T47D (cell line): ENCODE measurements around the gene DAZAP1.
A peak's percentile ranks its signal among the peaks of the same experiment; 100 is the strongest.

Source experiments
- DNase-seq, 2 experiments: peaks; one replicate each; pipeline versions ENCODE4 v3.0.0 to v3.0.0-alpha.2; 2011 to 2012; ENCODE audit warnings: low read depth in 1 of 2, low spot score in 1 of 2
- JUND ChIP-seq: IDR thresholded peaks from 2 replicates; pipeline ENCODE4 v1.6.1; 2012; ENCODE audit warnings: low read depth
- in situ Hi-C: cut with HindIII; loops from 2 replicates; pipeline ENCODE4 v1.10.0; 2016; ENCODE audit warnings: low sequenced_read_pairs, low pct_unique_long_range_greater_than_20kb

Gene DAZAP1

DNA sequence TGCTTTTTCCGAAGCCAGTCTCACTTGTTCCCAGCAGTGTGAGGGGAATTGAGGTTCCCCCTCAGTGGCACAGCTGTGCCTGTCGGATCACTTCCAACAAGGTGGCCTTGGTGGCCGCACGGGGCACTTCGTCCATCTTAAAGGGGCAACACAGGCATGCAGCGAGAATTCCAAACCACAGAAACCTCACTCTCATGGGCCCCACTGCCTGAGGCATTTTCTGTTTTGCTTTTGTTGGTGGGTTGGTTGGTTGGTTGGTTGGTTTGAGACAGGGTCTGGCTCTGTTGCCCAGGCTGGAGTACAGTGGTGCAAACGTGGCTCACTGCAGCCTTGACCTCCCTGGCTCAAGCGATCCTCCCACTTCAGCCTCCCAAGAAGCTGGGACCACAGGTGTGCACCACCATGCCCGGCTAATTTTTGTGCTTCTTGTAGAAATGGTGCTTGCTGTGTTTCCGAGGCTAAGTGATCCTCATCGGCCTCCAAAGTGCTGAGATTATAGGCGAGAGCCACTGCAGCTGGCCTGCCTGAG is 27.4 kb upstream of the DAZAP1 start:
- in situ Hi-C loops: no loop called here
- DNase-seq: no peak
- no peak for TF ChIP-seq JUND

DNA sequence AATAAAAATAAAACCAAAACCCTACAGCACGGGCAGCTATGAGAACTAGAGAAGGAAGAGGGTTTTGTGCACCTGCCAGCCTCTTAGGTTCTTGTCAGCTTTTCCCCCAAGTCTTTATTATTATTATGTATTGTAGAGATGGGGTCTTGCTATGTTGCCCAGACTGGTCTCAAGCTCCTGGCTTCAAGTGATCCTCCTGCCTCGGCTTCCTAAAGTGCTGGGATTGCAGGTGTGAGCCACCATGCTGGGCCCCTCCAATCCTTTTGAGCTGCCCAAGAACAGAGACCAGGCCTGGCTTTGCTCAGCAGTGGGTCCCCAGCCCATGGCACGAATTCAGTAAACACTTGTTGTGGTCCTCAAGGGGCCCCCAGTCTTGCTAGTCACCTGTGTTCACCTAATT is 25.1 kb upstream of the DAZAP1 start:
- no peak for DNase-seq
- TF ChIP-seq JUND: no peak
- in situ Hi-C loops: no loop called here

DNA sequence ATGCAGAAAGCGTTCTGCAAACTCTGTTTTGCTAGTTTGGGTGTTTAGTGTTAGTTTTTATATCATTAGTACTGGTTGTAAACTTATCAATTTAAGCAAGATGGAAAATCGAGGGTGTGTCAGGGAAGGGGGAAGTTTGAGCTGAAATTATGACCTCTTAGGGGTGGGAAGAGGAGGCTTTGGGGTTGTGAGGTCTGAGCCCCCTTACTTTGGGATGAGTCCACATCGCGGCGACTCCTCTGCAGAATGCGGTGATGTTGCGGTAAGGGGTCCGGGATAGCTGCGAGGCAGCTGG is 24.4 kb upstream of the DAZAP1 start:
- in situ Hi-C loops: no loop called here
- no peak for DNase-seq
- no peak for TF ChIP-seq JUND

DNA sequence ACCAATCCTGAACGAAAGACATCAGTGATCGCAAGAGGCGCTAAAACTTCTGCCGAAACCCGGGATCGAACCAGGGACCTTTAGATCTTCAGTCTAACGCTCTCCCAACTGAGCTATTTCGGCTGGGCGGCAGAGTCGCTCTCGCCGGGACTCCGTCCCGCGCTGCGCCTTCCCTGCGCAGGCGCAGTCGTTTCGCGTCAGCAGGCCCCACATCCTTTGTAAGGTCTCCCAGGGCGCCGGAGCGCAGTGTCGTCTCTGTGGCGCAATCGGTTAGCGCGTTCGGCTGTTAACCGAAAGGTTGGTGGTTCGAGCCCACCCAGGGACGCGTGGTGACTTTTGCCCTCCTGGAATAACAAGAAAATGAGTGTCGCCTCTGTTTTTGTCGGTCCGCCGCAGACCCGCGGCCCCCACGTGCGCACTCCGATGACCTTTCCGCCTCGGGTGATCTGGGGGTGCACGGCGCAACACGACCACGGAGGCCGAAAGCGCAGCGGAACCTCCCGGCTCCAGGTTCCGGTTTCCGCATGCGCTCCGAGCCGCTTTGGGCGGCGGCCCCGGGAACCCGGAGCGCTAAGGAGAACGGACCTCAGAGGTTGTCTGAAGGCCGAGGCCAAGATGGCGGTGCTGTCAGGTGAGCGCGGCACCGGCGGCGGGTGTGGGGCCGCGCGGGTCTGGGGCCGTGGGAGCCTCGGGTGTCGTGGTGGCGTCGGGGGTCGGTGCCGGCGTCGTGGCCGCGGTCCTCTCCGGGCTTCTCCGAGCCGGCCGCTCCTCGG is 23.9 kb upstream of the DAZAP1 start, which contains the start of gene NDUFS7:
Gene NDUFS7 (plus strand): TSS at position 596 of the 773 bp plus-strand sequence. CDS start 20 bp downstream, at position 616.
- DNase-seq: peak in 1 of 2 experiments; percentile 90
- no peak for TF ChIP-seq JUND
- in situ Hi-C loops: no loop called here

DNA sequence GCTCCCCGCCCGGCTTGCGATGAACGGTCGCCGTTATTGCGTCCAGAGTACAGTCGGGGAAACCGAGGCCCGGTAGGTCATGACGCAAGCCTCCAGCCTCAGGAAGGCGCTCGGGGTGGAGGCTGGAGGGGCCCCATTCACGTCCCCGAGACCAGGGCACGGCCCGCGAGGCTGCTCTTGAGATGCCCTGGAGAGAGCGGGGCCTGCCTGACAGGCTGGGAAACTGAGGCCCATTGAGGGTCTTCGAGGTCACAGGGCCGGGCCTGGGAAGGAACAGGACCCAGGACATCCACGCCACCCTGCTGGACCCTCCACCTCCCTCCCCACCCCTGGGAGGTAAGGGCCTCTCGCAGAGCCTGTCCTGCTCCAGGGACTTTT is 23.3 kb upstream of the DAZAP1 start:
- DNase-seq: no peak
- in situ Hi-C loops: no loop called here
- TF ChIP-seq JUND: no peak

DNA sequence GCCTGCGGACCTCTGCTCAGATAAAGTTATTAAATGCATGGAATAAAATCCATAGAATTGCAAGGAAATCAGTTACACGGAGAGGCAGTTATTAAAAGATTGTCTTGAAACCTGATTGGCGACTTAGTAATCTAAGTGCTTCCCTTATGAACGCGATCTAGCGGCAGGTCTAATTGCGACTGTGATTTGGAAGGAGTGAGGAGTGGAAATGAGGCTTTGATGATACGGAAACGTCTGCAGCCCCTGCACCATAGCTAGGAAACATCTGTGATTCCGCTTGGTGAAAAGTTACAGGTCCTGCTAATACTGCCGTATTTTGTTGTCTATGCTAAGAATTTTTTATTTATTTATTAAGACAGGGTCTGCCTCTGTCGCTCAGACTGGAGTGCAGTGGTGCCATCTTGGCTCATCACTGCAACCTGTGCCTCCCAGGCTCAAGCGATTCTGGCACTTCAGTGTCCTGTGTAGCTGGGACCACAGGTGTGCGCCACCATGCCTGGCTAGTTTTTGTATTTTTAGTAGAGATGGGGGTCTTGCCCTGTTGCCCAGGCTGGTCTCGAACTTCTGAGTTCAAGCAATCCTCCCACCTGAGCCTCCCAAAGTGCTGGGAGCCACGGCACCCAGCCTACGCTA is 22.8 kb upstream of the DAZAP1 start:
- in situ Hi-C loops: no loop called here
- no peak for DNase-seq
- no peak for TF ChIP-seq JUND

DNA sequence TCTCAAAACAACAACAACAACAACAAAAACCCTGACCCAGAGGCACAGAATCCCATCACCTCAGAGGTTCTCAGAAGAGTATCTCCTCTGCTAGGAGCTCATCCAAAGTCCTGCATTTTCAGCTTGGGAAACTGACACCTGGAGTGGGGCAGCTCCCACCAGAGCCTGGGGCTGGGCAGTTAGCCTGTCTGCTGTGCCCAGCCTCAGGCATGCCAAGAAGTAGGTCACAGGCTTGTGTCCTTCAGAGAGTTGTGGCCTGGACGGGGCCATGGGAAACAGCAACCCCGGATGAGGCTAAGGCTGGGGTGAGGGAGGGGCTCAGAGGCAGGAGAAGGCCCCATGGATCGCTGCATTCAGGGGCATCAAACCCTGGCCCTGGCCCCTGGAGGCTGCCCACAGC is 21.6 kb upstream of the DAZAP1 start:
- no peak for DNase-seq
- in situ Hi-C loops: no loop called here
- TF ChIP-seq JUND: no peak

DNA sequence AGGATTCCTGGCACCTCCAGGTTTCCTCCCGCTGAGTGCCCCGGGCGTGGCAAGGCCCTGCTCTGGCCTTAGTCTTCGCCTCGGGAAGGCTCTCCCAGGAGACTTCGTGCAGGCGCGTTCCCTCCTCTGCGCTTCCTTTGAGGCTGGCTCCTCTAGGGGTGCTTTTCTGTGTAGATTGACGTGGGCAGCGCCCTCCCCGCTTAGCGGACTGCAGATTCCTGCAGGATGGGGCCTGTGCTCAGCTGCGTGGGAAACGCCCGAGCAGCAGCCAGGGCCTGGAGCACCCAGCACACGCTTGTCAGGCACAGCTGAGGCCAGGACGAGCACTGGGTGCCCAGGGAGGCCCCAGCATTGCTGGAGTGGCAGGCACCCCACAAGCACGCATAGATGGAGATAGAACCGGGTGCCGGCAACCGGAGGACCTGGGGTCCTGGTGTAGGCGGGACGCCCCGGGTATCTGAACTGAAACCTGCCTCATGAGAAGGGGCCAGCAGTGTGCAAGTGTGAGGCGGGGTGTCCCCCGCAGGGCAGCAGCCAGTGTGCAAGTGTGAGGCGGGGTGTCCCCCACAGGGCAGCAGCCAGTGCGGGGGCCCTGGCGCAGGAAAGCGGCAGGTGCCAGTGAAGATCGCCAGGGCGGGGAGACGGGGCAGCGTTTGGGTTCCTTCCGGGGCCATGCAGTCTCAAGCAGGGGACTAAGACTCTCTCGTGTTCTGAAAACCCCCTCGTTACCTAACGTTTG is 20.3 kb upstream of the DAZAP1 start:
- no peak for TF ChIP-seq JUND
- in situ Hi-C loops: no loop called here
- no peak for DNase-seq

DNA sequence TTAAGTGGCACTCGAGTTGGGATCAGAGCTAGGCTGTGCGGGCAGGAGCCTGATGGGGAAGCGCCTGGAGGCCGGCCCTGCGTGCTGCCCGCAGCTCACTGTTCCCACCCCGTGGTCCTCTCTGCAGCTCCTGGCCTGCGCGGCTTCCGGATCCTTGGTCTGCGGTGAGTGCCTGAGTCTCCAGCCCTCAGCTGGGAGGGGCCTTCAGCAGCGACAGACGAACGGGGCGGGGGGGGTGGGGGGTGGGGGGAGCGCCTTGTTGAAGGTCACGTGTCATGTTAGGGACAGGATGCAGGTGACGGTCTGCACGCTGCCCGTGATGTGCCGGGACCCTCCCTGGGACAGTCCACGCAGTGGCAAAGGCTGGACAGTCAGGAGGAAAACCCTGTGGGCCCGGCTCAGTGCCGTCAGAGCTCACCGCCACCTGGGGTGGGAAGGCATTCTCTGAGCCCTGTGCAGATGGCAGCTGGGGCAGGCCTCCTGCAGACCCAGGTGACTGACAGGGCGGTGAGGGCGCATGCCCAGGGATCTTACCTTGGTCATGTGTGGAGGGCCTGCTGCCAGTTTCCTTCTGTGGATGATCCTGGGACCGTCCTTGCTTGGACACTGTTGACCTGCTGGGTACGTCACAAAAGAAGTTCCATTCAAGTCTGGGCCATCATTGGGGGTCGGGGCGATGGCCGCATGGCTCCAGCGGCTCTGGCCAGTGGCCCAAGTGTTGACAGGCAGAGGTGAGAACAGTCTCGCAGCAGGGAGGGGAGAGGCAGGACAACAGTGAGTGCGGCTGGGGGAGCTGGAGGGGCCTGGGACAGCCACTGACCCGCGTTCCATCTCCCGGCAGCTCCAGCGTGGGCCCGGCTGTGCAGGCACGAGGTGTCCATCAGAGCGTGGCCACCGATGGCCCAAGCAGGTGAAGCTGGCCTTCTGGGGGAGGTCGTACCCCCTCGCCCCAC is 19.4 kb upstream of the DAZAP1 start:
- in situ Hi-C loops: no loop called here
- TF ChIP-seq JUND: no peak
- DNase-seq: no peak

DNA sequence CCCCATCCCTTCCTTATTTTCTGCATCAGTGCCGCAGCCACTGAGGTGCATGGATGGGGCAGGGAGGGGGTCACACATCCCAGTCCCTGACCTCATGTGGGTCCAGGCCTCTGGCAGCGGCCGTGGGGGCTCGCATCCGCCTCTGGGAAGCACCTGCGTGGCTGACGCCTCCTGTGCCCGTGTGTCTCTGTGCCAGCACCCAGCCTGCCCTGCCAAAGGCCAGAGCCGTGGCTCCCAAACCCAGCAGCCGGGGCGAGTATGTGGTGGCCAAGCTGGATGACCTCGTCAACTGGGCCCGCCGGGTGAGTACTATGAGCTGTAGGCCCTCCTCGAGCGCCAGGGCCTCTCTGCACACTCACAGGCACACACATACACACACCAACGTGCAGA is 18.8 kb upstream of the DAZAP1 start:
- TF ChIP-seq JUND: no peak
- in situ Hi-C loops: no loop called here
- DNase-seq: no peak

DNA sequence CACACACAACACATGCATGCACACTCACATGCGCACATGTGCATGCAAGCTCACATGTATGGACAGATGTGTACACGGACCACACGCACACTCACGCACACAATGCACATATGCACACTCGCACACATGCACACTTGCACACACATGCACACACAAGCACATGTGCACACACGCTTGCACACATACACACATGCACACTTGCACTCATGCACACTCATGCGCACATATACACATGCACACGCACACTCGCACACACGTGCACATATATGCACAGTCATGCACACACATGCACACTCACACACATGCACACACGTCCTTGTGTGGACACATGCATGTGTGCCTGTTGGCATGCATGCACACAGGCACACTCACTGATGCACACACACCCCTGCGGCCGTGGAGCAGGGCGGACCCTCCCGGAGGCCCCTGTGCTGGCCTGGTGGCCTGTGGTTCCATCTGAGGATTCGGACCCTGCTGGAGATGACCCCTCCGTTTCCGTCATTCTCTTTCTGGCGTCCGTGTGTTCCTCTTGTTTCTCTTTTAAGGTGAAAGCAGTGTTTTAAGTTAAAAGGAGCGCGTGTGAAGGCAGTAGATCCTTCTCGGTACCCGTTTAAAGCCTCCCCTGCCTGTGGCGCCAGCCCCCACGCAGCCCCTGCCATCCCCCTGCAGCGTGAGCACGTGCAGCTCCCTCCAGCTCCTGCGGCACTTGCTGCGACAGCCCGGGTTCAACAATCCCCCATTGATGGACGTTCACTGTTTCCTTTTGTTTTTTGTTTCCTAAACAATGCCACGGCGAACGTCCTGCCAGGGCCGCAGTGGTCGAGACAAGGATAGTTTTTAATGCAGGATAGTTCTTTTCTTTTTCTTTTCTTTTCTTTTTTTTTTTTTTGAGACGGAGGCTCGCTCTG is 18.1 kb upstream of the DAZAP1 start:
- no peak for TF ChIP-seq JUND
- in situ Hi-C loops: no loop called here
- DNase-seq: no peak
